M059J (cell line): ENCODE measurements around the gene CYB5R2. TPM values are rescaled to one million over a fixed set of nuclear protein-coding genes. Genes with fewer than 3 reads are reported as not detected.

Experiments used
- DNase-seq: peaks from one replicate; pipeline ENCODE4 v3.0.0-alpha.2; 2012; ENCODE audit warnings: low read depth
- total RNA-seq: library from RNA; depleted of rRNA; stranded (reverse); fragments of >200 nt; shearing (Covaris generic); gene quantifications from 2 replicates; pipeline ENCODE4 v1.2.3, GENCODE V29; 2014; rRNA removed

The CYB5R2 gene
- 5.8 and 6.4 TPM in 2 replicates for total RNA-seq

GRCh38 chr11:7672960-7673723 is at the start of gene CYB5R2:
Gene CYB5R2 (minus strand): TSS chr11:7673500. CDS start chr11:7672825, 675 bp downstream.
- peak; percentile 38 for DNase-seq

GRCh38 chr11:7714786-7715185 is 41.5 kb upstream of the CYB5R2 start:
- DNase-seq: no peak

GRCh38 chr11:7706377-7706776 is 33.1 kb upstream of the CYB5R2 start, which contains the start of gene OVCH2:
Gene OVCH2 (minus strand): TSS chr11:7706477. CDS start chr11:7706394, 83 bp downstream.
- DNase-seq: no peak

- no peak for DNase-seq
Observed at GRCh38 chr11:7703740-7704139, 30.4 kb upstream of the CYB5R2 start.

- DNase-seq: no peak
Observed at GRCh38 chr11:7696424-7696823, 23.1 kb upstream of the CYB5R2 start.

GRCh38 chr11:7694235-7694634 is 20.9 kb upstream of the CYB5R2 start:
- no peak for DNase-seq

GRCh38 chr11:7692426-7692825 is 19.1 kb upstream of the CYB5R2 start:
- no peak for DNase-seq

GRCh38 chr11:7691759-7692350 is 18.6 kb upstream of the CYB5R2 start:
- no peak for DNase-seq

- peak; percentile 83 for DNase-seq
Observed at GRCh38 chr11:7690648-7691047, 17.3 kb upstream of the CYB5R2 start.

GRCh38 chr11:7689239-7689638 is 15.9 kb upstream of the CYB5R2 start:
- no peak for DNase-seq

- peak; percentile 21 for DNase-seq
Observed at GRCh38 chr11:7688238-7688826, 15.0 kb upstream of the CYB5R2 start.

GRCh38 chr11:7687386-7687785 is 14.1 kb upstream of the CYB5R2 start:
- no peak for DNase-seq

- DNase-seq: no peak
Observed at GRCh38 chr11:7686761-7687160, 13.5 kb upstream of the CYB5R2 start.

- DNase-seq: no peak
Observed at GRCh38 chr11:7683571-7683970, 10.3 kb upstream of the CYB5R2 start.

- DNase-seq: peak; percentile 34
Observed at GRCh38 chr11:7677796-7678201, 4.5 kb upstream of the CYB5R2 start.

- DNase-seq: peak; percentile 93
Observed at GRCh38 chr11:7677071-7677470, 3.8 kb upstream of the CYB5R2 start.

- no peak for DNase-seq
Observed at GRCh38 chr11:7675631-7676030, 2.3 kb upstream of the CYB5R2 start.

- DNase-seq: no peak
Observed at GRCh38 chr11:7673724-7674434, 579 bp upstream of the CYB5R2 start.

GRCh38 chr11:7672276-7672959 is 882 bp downstream of the CYB5R2 start:
- no peak for DNase-seq

- DNase-seq: no peak
Observed at GRCh38 chr11:7671347-7672215, 1.7 kb downstream of the CYB5R2 start.

- DNase-seq: no peak
Observed at GRCh38 chr11:7670641-7671040, 2.7 kb downstream of the CYB5R2 start.
